Mesendoderm (in vitro differentiated cells): ENCODE data around the gene CA7. TPM values are rescaled to one million over a fixed set of nuclear protein-coding genes. Genes with fewer than 3 reads are reported as not detected.

Experiments
- DNase-seq: peaks from one replicate; pipeline ENCODE4 v3.0.0; 2013
- H2AK5ac ChIP-seq: 2 replicates; pipeline ENCODE4 v1.6.1; 2013; ENCODE audit warnings: low read length, inconsistent platforms
- H2BK120ac ChIP-seq: 2 replicates; pipeline ENCODE4 v1.6.1; 2013; ENCODE audit warnings: low read depth, mild to moderate bottlenecking, low read length, moderate library complexity, mixed read lengths
- H2BK15ac ChIP-seq: replicated peaks from 2 replicates; pipeline ENCODE4 v1.6.1; 2013; ENCODE audit warnings: low read depth, mild to moderate bottlenecking, moderate library complexity
- H2BK5ac ChIP-seq: 2 replicates; pipeline ENCODE4 v1.6.1; 2013; ENCODE audit warnings: low read length, inconsistent platforms
- H3K18ac ChIP-seq: 2 replicates; pipeline ENCODE4 v1.6.1; 2013; ENCODE audit warnings: mild to moderate bottlenecking, low read length, mixed read lengths
- H3K23ac ChIP-seq: one replicate; pipeline ENCODE4 v1.6.1; 2013; ENCODE audit warnings: low read length
- H3K27ac ChIP-seq: 2 replicates; pipeline ENCODE4 v1.5.1; 2013; ENCODE audit warnings: low read depth, mild to moderate bottlenecking, inconsistent platforms, low read length, moderate library complexity
- H3K27me3 ChIP-seq: 2 replicates; pipeline ENCODE4 v1.6.1; 2013; ENCODE audit warnings: low read length, control low read depth, mild to moderate bottlenecking, inconsistent platforms; ENCODE audit not compliant: insufficient read depth, poor library complexity
- H3K36me3 ChIP-seq: 2 replicates; pipeline ENCODE4 v1.6.1; 2013; ENCODE audit warnings: low read length, inconsistent platforms; ENCODE audit not compliant: control insufficient read depth, insufficient read depth
- H3K4ac ChIP-seq: one replicate; pipeline ENCODE4 v1.6.1; 2013; ENCODE audit warnings: low read depth, mild to moderate bottlenecking, low read length, moderate library complexity
- H3K4me1 ChIP-seq: 2 replicates; pipeline ENCODE4 v1.6.1; 2013; ENCODE audit warnings: low read depth, low read length, inconsistent platforms; ENCODE audit not compliant: control insufficient read depth
- H3K4me2 ChIP-seq: 2 replicates; pipeline ENCODE4 v1.6.1; 2013; ENCODE audit warnings: low read length
- H3K4me3 ChIP-seq: 2 replicates; pipeline ENCODE4 v1.5.1; 2013; ENCODE audit warnings: mild to moderate bottlenecking, low read length
- H3K56ac ChIP-seq: one replicate; pipeline ENCODE4 v1.6.1; 2013; ENCODE audit warnings: low read length
- H3K79me1 ChIP-seq: 2 replicates; pipeline ENCODE4 v1.6.1; 2013; ENCODE audit warnings: low read length, inconsistent platforms
- H3K79me2 ChIP-seq: 2 replicates; pipeline ENCODE4 v1.6.1; 2013; ENCODE audit warnings: mild to moderate bottlenecking, low read length; ENCODE audit not compliant: control insufficient read depth, insufficient read depth
- H3K9ac ChIP-seq: 2 replicates; pipeline ENCODE4 v1.6.1; 2013; ENCODE audit warnings: low read length, inconsistent platforms
- H4K5ac ChIP-seq: one replicate; pipeline ENCODE4 v1.6.1; 2013; ENCODE audit warnings: low read length
- H4K8ac ChIP-seq: one replicate; pipeline ENCODE4 v1.6.1; 2013; ENCODE audit warnings: low read depth, mild to moderate bottlenecking, control low read depth, low read length, moderate library complexity
- WGBS: extraction: QIAGEN DNeasy Blood & Tissue Kit; methylation state at CpG from one replicate; pipeline ENCODE4 v1.1.7; 2013; ENCODE audit warnings: low lambda C conversion rate, missing lambda C conversion rate; ENCODE audit not compliant: insufficient coverage; ENCODE audit errors: extremely low coverage; 5-methylcytosine and 5-hydroxymethylcytosine counted together
- polyA plus RNA-seq, 2 experiments: library from polyadenylated mRNA; stranded (reverse); fragments of 200-250 nt; gene quantifications; one replicate each; pipeline ENCODE4 v1.2.3, GENCODE V29; 2013

CA7 gene
- polyA plus RNA-seq (2013, experiment 1 of 2) = 0.32 TPM
- 0.18 TPM for polyA plus RNA-seq (2013, experiment 2 of 2)

DNA sequence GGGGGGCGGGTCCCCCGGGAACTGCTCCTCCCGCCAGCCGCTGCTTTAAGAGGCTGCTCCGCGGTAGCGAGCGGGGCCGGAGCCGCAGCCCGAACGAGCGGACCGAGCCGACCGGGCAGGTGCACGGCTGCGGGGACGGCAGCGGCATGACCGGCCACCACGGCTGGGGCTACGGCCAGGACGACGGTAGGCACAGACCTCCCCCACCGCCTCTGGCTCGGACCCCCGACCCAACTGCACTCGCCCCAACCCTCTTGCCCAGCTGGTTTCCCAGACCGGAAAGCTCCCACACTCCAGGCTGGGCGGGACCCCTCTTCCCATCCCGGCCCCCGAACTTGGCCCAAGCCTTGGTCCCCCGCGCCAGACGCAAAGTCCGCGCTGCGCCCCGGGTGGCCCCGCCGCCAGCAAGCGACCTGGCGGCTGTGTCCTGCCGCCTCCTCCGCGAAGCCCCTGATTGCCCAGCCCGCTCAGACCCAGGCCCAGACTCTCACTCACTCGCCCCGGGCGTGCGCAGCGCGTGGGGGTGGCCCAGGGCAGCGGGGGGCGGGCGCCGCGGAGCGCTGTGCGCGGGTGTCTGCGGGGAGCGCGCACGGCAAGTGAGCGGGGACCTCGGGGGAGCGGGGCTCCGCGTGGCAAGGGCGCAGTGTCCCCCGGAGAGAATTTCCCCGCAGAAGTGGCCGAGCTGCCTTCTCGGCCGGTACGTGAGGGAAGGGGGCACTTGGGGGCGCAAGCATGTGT is at the start of gene CA7:
Gene CA7, plus strand, starts transcription at position 73 of the 738 bp plus-strand sequence. Its CDS starts 74 bp downstream, at position 147.
- H3K4me1 ChIP-seq = no peaks in the 10 kb centered on the region
- peak within 1 kb of the TSS; percentile 3 for H3K4me3 ChIP-seq
- H3K4ac ChIP-seq = no peak within 1 kb of the TSS
- no peak within 1 kb of the TSS for H3K27ac ChIP-seq
- no peak for DNase-seq
- H2BK5ac ChIP-seq = no peak within 1 kb of the TSS
- no peak within 1 kb of the TSS for H2BK15ac ChIP-seq
- no peaks in the 10 kb centered on the region for H3K79me2 ChIP-seq
- no CpG with 5 or more reads among the region's 79 CpGs for WGBS
- H3K36me3 ChIP-seq = no peaks in the 10 kb centered on the region
- no peak within 1 kb of the TSS for H4K8ac ChIP-seq
- peak within 1 kb of the TSS; percentile 49 for H3K4me2 ChIP-seq
- no peak within 1 kb of the TSS for H3K18ac ChIP-seq
- H3K27me3 ChIP-seq = peaks cover 23% of the 10 kb centered on the region
- H3K9ac ChIP-seq = peak within 1 kb of the TSS; percentile 36
- H4K5ac ChIP-seq = no peak within 1 kb of the TSS
- H3K56ac ChIP-seq = peak within 1 kb of the TSS; percentile 49
- no peak within 1 kb of the TSS for H2BK120ac ChIP-seq
- no peak within 1 kb of the TSS for H3K23ac ChIP-seq
- H2AK5ac ChIP-seq = no peak within 1 kb of the TSS
- no peaks in the 10 kb centered on the region for H3K79me1 ChIP-seq

DNA sequence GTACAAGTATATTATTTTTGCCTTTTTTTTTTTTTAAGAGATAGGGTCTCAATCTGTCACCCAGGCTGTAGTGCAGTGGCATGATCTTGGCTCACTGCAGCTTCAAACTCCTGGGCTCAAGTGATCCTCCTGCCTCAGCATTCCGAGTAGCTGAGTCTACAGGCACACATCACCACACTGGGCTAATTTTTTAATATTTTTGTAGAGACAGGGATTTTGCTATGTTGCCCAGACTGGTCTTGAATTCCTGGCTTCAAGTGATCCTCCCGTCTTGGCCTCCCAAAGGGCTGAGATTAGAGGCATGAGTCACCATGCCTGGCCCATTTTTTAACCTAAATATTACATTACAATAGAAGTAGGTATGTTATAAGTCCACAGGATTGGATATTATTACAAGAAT is 46.1 kb upstream of the CA7 start:
- Histone ChIP-seq H3K27ac (no peak overlapping the region), H3K4me1 (no peaks in the 10 kb centered on the region), H4K8ac (no peak overlapping the region), H2AK5ac (no peak overlapping the region), H3K56ac (no peak overlapping the region), H2BK120ac (no peak overlapping the region), H2BK5ac (no peak overlapping the region), H3K79me2 (no peaks in the 10 kb centered on the region), H3K9ac (no peak overlapping the region), H3K4me3 (no peak overlapping the region), H3K79me1 (no peaks in the 10 kb centered on the region), H2BK15ac (no peak overlapping the region), H3K18ac (no peak overlapping the region), H4K5ac (no peak overlapping the region), H3K4ac (no peak overlapping the region), H3K36me3 (no peaks in the 10 kb centered on the region), H3K27me3 (no peaks in the 10 kb centered on the region), H3K4me2 (no peak overlapping the region), H3K23ac (no peak overlapping the region)
- WGBS = no CpG with 5 or more reads among the region's 2 CpGs
- no peak for DNase-seq

DNA sequence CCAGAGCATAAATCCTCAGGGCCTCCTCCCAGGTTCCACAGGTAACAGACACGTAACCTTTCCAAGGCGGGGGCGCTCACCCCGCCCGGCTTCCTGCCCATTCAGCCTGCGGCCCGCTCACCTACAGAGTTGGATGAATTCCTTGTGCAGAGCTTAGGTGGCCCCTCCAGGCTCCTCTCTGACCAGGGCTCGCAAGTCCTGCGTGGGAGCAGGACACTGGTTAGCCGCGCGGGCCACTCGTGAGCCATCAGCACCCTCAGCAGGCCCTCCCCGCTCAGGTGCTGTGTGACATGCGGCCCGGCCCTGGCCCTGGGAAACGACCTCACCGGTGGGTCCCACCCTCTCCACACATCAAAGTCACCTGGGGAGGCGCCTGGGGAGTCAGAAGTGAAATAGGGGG is 43.4 kb upstream of the CA7 start:
- no CpG with 5 or more reads among the region's 19 CpGs for WGBS

DNA sequence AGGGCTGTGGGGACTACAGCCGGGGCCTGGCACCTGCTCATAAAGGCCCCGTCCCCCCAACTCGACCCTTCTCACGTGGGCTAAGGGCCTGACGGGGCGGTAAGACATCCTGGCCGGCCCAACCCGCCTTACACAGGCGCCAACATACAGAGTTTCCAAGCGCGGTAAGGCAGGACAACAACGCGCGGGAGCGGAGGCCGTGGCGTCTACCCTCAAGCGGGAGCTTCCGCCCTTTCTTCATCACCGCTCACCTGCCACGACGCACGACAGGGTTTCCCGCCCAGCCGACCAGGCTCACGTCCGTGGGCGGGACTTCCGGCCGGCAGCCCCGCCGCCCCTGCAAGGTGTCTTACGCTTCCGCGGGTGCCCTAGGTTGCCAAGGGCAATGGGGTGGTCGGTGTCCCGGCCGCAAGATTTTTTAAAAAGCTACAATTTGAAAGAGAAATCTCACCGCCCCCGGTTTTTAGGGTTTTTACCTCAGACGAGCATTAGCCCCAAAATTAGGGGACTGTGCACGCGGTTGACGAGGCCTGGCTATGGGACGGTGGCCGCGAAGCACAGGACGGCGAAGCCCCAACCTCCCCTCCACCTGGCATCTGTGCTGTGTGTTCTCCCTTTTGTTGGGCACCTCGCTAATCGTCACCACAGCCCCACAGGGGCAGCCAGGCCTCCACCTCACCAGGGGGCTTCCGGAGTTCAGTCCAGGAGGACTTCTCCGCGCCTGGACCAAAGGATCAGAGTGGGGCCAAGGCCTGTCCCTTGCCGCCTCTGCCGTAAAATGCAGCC is 42.7 kb upstream of the CA7 start, which contains the start of gene TERB1:
Gene TERB1, minus strand, starts transcription at position 265 of the 786 bp plus-strand sequence. CDS start 4,786 bp downstream, outside the sequence.
- no peak within 1 kb of the TSS for H3K56ac ChIP-seq
- H3K18ac ChIP-seq = no peak within 1 kb of the TSS
- peaks cover 4% of the 10 kb centered on the region for H3K36me3 ChIP-seq
- no peak within 1 kb of the TSS for H3K4ac ChIP-seq
- no peak within 1 kb of the TSS for H2BK120ac ChIP-seq
- H3K27ac ChIP-seq = no peak within 1 kb of the TSS
- no CpG with 5 or more reads among the region's 56 CpGs for WGBS
- no peak within 1 kb of the TSS for H3K9ac ChIP-seq
- no peak within 1 kb of the TSS for H4K8ac ChIP-seq
- DNase-seq = no peak
- no peaks in the 10 kb centered on the region for H3K79me2 ChIP-seq
- H3K4me2 ChIP-seq = no peak within 1 kb of the TSS
- H3K79me1 ChIP-seq = no peaks in the 10 kb centered on the region
- H2BK5ac ChIP-seq = no peak within 1 kb of the TSS
- no peak within 1 kb of the TSS for H3K4me3 ChIP-seq
- no peak within 1 kb of the TSS for H3K23ac ChIP-seq
- no peak within 1 kb of the TSS for H2BK15ac ChIP-seq
- H3K4me1 ChIP-seq = no peaks in the 10 kb centered on the region
- no peak within 1 kb of the TSS for H2AK5ac ChIP-seq
- no peaks in the 10 kb centered on the region for H3K27me3 ChIP-seq
- H4K5ac ChIP-seq = no peak within 1 kb of the TSS

More for the DNA sequence above, 43.4 kb upstream of the CA7 start:
- no peak overlapping the region for H2BK5ac ChIP-seq
- H3K27ac ChIP-seq = no peak overlapping the region
- DNase-seq = no peak
- H3K36me3 ChIP-seq = peaks cover 4% of the 10 kb centered on the region
- no peak overlapping the region for H3K9ac ChIP-seq
- no peak overlapping the region for H2BK120ac ChIP-seq
- H3K79me1 ChIP-seq = no peaks in the 10 kb centered on the region
- H3K23ac ChIP-seq = no peak overlapping the region
- H4K5ac ChIP-seq = no peak overlapping the region
- H3K56ac ChIP-seq = no peak overlapping the region
- no peak overlapping the region for H3K4ac ChIP-seq
- H2AK5ac ChIP-seq = no peak overlapping the region
- H3K27me3 ChIP-seq = no peaks in the 10 kb centered on the region
- H3K18ac ChIP-seq = no peak overlapping the region
- H2BK15ac ChIP-seq = no peak overlapping the region
- H3K4me3 ChIP-seq = no peak overlapping the region
- no peak overlapping the region for H3K4me2 ChIP-seq
- H3K79me2 ChIP-seq = no peaks in the 10 kb centered on the region
- no peak overlapping the region for H4K8ac ChIP-seq
- no peaks in the 10 kb centered on the region for H3K4me1 ChIP-seq

DNA sequence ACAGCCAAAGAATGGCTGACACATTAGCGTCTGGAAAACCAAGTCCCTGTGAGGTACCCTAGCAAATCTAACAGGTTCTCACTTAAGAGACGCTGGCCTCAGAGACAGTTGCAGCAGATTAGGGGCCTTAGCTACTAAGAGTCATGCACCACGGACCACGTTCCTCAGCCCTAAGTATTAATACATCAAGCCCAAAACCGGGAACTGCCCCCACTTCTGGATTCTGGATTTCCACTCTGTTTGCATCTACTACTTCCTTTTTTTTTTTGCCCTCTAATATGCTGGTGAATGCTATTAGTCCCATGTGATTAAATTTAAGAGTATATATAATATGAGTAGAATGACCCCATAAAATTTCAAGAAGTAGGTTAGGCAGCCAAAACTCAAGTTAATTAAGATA is 42.1 kb upstream of the CA7 start:
- no peak overlapping the region for H4K8ac ChIP-seq
- H3K79me1 ChIP-seq = no peaks in the 10 kb centered on the region
- H3K23ac ChIP-seq = no peak overlapping the region
- no peak overlapping the region for H3K56ac ChIP-seq
- no peaks in the 10 kb centered on the region for H3K4me1 ChIP-seq
- H4K5ac ChIP-seq = no peak overlapping the region
- peaks cover 7% of the 10 kb centered on the region for H3K36me3 ChIP-seq
- H3K4ac ChIP-seq = no peak overlapping the region
- no peak overlapping the region for H3K9ac ChIP-seq
- no peak overlapping the region for H2BK15ac ChIP-seq
- H2BK5ac ChIP-seq = no peak overlapping the region
- no CpG with 5 or more reads among the region's 5 CpGs for WGBS
- no peak overlapping the region for H3K4me3 ChIP-seq
- H3K27ac ChIP-seq = no peak overlapping the region
- H2BK120ac ChIP-seq = no peak overlapping the region
- H3K27me3 ChIP-seq = no peaks in the 10 kb centered on the region
- H3K79me2 ChIP-seq = no peaks in the 10 kb centered on the region
- no peak for DNase-seq
- no peak overlapping the region for H3K18ac ChIP-seq
- no peak overlapping the region for H3K4me2 ChIP-seq
- H2AK5ac ChIP-seq = no peak overlapping the region
